HG03469 (cell line): Measurements from ENCODE around the gene NTNG1.
"Not testable (repeated sequence)": the region's sequence is repeated elsewhere in the genome, so short reads cannot be mapped to it uniquely, and the experiment has no call there.

Experiments
- ATAC-seq: cut with Tn5 transposase; IDR thresholded peaks from one replicate; pipeline ENCODE4 v1.9.1; 2021; ENCODE audit warnings: mild to moderate bottlenecking, moderate library complexity, moderate number of reproducible peaks; ENCODE audit not compliant: unreplicated experiment

NTNG1 gene

DNA sequence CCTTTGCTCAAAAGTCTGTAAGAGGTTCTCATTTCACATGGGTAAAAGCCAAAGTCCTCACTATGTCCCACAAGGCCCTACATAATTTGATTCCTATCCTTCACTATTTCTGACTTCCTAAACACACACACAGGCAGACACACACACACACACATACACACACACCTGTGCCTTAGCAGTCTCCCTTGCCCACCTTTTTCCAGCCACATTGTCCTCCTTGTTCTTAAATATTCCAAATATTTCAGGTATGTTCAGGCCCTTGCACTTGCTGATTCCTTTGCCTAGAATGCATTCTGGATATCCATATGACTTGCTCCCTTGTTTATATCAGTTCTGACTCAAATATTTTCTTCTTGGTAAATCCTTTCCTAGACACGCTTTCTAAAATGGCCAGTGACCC is 54.6 kb downstream of the NTNG1 start:
- ATAC-seq, result no peak

DNA sequence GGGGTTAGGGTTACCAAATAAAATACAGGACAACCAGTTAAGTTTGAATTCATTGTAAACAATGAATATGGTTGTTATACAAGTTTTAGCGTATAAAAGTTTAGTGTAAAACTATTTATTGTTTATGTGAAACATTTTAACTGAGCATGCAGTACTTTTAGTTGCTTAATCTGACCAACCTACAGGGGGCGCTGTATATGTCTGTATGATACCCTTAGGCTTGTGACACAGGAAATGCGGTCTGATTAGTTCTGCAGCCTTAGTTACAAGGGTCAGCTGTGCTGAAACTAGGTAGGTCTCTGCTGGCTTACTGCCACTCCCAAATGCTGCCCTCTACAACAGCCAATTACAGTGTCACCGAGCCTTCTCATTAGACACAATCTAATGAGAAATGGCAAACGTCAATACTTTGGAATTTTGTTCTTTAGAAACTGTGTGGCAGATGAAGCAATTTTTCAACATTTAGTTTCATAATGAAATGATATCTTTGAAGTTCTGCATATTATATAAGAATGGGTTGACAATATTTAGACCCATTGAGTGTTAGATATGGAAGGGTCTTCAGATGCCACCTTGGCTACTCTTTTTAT is 56.2 kb downstream of the NTNG1 start:
- peak; percentile 92 for ATAC-seq

DNA sequence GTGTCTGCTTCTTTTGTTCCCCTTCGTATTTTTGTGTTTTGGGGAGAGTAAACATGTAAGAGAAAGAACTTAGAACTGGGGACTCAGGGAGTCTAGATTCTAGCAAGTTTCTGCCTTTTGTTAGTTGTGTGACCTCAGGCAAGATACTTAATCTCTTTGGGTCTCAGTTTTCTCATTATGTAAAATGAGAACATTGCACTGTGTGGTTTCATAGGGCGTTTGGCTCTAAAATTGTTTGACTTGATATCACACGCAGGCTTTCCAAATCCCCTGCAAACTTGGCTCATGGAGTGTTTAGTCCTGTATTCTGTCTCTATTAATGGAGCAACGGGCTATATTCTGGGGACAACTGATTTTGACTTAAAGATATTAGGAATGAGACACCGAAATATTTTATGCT is 57.7 kb downstream of the NTNG1 start:
- no peak for ATAC-seq

DNA sequence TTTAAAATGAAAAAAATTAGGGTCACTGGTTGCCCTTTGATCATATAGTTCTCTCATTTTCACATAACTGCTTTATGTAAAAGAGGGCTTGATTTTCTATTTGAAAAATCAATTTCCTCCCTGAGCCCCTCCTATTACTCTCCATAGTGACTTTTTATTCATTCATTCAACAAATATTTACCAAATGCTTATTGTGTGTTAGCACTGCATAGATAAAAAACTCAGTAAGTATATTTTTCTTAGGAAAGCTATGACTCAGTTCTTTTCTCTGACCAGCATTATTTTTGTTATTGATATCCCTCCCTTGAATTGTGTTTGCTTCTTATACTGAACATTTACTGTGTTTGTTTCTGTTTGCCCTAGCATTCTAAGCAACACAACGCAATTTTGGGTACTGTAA is 59.8 kb downstream of the NTNG1 start:
- ATAC-seq, result no peak

DNA sequence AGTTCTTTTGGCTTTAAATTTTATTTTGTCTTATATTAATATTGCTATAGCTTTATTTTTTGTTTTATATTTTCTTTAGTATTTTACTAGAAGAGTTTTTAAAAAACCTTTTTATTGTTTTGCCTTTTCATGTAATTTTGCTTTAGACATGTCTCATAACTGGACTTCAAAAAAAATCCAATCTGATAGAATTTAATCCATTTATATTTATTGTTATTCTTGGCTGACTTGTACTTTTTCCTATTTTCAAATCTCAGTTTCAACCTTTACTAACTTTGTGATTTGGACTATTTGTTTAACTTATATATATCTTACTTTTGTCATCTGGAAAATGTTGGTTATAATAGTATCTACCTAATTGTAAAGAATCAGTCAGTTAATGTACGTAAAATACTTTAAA is 61.2 kb downstream of the NTNG1 start:
- no peak for ATAC-seq

DNA sequence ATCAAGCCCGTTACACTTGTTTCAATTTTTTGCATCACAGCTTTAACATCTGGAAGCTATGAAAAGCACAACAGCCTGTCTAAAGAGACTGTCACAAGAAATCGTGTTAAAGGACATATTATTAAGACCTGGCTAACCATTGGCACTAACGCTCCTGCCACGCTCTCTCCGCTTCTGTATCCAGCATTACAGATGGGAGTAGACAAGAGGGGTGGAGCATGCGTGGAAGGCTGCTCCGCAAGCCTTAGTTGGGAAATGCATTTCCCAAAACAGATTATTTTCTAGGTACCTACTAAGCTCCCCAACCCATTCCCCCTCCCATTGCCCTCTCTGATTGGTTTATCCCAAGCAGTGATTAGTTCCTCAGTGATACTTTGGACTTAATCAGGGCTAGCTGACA is 72.4 kb downstream of the NTNG1 start:
- ATAC-seq, result no peak

DNA sequence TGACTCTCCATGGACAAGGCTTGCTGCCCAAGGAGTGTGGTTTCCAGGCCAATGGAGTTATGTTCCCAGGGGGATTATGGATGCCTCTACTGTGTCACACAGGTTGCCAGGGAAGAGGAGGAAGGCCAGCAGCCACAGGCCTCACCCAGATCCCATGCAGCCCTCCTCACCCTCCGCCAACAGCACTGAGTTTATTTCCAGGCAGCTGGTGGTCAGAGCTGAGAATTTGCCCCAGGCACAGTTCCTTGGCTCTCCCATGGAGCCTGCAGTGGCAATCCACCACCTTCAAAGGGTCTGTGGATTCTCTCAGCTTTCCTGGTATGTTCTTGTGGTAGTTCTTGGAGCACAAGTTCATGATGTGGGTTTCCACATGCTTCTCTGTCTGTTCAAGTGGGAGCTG is 79.2 kb downstream of the NTNG1 start:
- no peak for ATAC-seq

DNA sequence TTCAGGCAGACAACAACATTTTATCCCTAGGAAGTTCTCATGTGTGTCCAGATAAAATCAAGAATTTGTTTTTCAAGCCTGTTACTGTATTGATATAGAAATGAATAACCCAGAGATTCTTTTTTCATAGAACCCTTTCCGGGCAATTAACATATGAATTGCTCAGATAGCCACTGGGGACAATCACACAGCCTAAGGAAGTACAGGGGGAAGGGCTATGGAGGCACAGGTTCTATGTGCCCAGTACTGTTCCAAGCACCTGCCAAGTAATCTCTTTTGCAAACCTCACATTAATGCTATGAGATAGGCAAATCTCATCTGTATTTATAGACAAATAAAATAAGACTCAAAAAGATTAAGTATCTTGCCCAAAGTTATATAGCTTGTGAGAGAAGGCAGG is 84.9 kb downstream of the NTNG1 start:
- ATAC-seq, result no peak

DNA sequence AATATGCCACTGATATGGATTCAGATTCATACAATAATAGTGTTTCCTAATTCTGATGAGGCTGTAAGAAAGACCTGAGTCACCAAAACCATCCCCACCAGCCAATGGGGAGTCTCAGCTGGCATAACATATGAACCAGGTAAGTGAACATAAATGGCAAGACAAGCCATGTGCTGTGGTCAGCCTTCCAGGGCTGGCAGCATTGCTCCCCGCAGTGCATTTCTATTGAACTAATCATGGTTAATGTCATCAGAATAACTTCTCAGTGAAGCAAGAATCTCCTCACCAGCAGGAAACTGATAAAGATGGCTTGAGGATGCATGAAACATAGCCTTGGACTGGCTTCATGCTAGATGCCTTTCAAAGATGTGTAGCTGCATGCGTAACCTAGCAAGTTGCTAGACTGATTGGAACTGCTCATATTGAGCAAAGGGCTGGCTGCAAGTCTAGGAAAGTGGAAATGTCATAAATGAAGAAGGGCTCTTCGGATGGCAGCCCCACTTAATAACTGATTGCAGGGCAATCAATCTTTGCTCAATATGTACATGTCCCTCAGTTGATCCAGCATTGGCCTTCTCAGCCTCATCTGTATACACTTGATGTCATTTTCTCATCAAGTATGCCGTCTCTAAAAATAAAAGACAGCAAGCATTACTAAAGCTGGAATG is 88.0 kb downstream of the NTNG1 start:
- no peak for ATAC-seq

DNA sequence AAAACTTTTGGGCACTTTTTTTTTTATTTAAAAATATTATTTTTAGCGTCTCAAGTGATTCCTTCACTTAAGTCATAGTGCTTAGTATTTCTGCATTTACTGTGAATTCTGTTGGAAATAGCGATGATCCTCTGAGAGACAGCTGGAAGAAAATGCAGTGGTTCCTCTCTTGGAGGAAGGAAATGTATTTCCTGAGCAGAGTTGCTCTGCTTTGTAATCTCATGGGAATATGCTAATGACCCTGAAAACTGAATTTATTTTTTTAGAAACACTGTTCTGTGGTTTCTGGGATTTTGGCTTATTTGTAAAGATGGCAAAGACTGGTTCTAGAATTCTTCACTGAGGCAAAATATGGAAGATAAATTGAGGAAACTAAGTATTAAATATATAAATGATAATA is 88.9 kb downstream of the NTNG1 start:
- ATAC-seq, result no peak

DNA sequence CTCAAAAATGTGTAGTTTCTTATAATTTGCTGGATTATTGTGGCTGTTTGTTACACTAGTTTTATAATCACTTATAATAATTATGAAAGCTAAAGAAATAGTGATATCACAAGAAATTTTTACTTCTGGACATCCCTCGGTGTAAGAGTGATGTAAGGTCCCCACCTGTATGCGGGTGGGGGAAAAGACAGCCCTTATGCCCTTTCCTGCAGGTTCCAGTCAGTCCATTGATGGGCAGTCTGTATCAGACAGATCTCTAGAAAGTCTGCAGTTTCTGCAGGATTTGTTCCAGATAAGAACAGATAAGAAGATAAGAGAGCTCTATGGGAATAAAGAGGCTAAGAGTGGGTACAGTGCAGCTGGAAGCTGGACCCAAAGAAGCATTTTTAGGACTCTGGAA is 89.3 kb downstream of the NTNG1 start:
- ATAC-seq, result no peak

DNA sequence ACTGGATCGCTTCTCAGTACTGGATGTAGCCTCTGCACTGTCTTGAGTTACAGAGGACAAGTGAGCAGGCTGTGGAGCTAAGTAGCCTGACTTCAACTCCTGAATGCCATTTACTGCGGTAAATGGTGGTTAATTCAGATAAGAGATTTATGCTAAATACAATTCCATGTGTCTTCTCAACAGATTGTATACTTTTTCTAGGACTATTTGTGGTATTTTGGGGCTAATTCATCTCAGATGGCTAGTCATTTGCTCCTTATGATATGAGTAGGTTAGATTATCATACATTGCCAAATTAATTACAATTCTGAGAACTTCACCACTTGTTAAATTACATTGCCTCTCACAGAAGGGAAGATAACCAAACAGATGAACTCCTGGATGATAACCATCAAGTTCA is 90.5 kb downstream of the NTNG1 start:
- no peak for ATAC-seq

DNA sequence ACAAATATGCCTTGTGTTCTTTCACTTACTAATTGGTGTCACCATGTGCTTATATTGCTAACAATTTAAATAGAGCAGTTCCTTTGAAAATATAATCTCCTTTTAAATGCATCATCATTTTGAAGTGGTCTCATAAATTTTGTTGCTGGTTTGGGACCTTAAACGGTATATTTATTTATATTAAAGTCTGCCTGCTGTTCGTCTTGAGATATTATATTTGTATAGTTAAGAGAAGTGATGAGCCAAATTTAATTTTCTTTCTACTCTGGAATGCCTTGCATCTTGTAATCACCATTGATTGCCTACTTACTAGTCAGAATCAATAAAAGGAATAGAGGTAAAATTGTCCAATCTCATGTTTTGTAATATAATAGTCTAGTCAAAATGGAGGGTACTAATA is 91.6 kb downstream of the NTNG1 start:
- ATAC-seq, result no peak

DNA sequence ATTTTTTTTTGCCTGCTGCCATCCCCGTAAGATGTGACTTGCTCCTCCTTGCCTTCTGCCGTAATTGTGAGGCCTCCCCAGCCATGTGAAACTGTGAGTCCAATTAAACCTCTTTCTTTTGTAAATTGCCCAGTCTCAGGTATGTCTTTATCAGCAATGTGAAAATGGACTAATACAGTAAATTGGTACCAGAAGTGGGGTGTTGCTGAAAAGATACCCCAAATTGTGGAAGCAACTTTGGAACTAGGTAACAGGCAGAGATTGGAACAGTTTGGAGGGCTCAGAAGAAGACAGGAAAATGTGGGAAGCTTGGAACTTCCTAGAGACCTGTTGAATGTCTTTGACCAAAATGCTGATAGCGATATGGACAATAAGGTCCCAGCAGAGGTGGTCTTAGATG is 95.9 kb downstream of the NTNG1 start:
- ATAC-seq, result not testable (repeated sequence)

DNA sequence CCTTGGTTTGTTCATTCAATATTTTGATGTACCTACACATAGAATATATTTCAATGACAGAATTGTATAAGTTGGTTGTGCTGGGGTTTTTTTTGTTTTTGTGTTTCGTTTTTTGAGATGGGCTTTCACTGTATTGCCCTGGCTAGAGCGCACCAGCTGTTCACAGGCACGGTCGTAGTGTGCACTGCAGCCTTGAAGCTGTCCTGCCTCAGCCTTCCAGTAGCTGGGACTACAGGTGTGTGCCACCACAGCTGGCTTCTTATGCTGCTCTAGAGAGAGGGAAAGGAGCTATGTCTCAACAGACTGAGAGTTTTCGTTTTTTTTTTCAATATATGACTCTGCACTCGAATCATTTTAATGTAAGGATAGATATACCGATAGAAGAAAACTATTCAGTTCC is 102.6 kb downstream of the NTNG1 start:
- no peak for ATAC-seq

DNA sequence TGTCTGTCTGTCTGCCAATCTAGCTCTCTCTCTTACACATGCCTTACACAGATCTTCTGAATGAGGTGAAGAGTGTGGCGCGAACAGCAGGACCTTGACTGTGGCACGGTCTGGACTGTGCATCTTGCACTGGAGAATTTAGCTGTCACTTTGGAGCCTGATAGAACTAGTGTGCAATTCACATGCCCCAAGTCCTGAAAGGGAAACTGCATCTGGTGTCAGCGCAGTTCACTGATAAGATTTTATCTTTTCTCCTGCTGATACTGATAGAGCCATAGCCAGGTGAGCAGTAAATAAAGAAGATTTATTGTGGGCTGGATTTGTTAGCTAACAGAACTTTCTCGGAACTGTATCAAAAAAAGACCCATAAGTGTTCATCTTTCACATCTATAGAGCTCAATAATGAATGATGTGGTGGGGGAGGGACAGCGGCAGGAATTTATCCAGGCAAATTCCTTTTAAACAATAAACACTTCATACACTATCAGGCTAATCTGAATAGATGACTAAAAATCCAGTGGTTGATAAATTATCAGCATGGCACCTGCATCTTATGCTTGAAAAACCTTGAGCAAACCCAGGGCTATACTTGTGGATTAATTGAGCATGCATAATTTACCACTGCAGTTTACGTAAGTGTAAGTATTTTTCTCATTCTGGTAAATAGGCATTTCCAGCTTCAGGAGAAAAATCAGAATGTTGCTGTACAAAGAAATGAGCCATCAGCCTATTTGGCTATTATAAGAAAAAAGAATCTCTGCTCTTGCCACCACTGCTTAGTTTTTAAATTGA is 104.1 kb downstream of the NTNG1 start:
- no peak for ATAC-seq

DNA sequence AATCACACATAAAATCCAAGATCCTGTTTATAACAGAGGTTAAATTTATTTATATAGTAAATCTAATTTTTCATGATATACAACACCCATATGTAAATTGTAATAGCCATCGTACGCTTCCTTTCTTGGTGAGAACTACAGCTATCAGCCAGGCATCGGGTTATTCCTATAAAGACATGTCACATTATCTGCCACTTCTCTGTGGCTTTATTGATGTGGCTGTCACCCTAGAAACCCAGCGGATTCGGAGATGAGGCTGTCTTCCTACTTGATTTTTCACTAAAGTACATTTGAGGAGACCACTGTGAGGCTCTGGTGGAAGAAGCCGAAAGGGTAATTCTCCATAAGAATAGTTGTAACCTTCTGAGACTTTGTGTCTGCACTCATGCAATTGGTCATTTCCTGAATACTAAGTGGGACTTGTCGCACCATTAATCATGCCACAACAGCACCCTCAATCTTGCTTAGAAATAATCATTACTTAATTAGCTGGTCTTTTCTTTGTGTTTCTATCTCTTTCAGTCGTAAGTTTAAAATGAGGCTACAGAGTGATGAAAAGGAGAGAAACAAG is 106.0 kb downstream of the NTNG1 start:
- ATAC-seq, result peak; percentile 48

DNA sequence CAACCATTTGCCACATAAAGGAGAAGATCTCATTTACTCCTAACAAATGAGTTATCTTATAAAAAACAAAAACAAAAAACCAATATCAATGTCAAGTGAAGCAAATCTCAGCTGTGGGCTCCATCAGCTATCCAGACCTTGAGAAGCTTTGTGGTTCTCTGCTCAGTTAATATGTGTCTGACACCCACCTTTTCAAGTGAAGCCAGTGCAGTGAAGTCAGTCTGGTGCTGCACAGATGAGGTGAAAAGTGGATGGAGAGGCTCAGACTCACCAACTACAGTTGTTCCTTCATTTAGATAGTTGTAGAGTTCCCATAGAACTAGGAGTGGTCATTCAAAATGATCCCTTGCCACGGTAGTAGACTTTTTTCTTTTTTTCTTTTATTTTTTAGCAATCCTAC is 106.8 kb downstream of the NTNG1 start:
- ATAC-seq, result peak; percentile 33

DNA sequence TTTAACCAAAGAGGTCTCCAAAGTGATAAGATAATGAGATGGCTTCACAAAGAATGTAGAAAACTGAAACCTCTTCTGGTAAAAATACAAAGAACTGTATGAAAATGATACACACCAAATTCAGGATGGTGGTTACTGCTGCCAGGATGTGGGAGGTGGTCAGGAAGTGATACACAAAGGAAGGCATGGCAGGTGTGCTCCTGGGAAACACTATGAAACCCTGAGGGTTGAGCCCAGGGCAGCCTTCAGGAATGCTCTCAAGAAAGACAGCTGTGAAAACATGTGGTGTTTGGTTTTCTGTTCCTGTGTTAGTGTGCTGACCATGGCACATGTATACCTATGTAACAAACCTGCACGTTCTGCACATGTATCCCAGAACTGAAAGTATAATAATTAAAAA is 109.3 kb downstream of the NTNG1 start:
- ATAC-seq, result no peak

DNA sequence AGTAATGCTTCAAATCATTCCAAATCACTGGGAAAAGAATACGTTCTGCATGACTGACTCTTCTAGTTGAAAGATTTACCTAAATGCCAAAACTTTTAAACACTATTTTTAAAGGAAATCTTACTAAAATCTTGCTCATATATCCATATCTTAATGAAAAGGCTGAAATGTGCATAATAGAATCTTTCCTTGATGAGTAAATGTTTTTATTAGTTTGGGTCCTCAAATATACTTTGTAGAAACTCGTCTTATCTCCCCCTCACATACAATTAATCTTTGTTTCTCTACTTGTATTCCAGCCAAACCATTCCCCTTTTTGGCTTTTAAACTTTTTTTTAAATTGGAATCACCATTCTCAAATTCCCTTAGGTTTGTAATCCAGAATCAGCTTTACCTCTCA is 110.2 kb downstream of the NTNG1 start:
- no peak for ATAC-seq

DNA sequence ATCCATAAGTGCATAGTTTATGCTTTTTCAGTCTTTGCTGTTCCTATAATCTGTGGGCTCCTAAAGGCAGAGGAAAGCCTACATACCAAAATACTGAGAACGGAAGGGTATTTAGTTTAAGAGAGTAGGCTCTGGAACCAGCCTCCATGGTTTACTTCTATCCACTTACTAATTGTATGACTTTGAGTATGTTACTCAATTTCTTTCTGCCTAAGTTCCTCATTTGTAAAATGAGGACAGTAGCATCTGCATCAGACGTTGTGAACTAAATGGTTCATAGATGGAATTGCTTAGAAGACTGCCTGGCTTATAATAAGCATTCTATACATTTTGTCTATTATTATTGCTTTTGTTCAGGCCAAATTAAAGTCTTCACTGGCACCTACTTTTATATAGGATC is 111.0 kb downstream of the NTNG1 start:
- no peak for ATAC-seq

DNA sequence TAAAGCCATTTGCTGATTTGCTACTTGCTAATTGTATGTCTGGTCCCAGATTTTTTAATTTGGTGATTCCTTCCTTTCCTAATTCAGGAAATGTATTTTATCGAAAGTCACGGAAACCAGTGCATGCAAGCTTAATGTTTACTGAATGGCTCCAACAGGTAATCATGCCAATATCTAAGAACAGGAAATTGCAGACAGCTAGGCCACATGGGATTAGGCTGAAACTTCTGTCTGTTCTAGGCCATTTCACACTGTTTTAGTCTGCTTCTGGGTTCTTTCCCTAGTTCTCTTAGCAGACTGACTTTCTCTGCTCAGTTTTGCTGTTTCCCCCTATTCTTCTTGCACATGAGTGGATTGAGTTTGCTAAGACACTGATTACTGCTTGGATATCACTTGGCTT is 111.4 kb downstream of the NTNG1 start:
- no peak for ATAC-seq
